ENCODE measurements around the gene AKR1B15.

The AKR1B15 gene

GRCh38 chr7:134542195-134542771 lies 6.6 kb upstream of the AKR1B15 start:
- no peak overlapping the region for H3K27ac ChIP-seq (ENCODE audit: low read depth, low read length)
- H3K4me3 ChIP-seq (ENCODE audit: low read depth in 1 of 5, low read length in 5 of 5): no peak overlapping the region
- no peak overlapping the region for H3K9ac ChIP-seq (ENCODE audit: low read length in 5 of 5)
- no peaks in the 10 kb centered on the region for H3K36me3 ChIP-seq (ENCODE audit: control insufficient read depth in 5 of 5, insufficient read depth in 5 of 5, low read length in 5 of 5)
- peaks cover 0 to 5% (median 3%) of the 10 kb centered on the region in 5 donors for H3K4me1 ChIP-seq (ENCODE audit: control insufficient read depth in 5 of 5, insufficient read depth in 5 of 5, low read length in 5 of 5)
- no peaks in the 10 kb centered on the region for H3K27me3 ChIP-seq (ENCODE audit: control insufficient read depth in 5 of 5, insufficient read depth in 4 of 5, low read length in 5 of 5)
- H3K9me3 ChIP-seq (ENCODE audit: control insufficient read depth in 5 of 5, low read length in 5 of 5): no peaks in the 10 kb centered on the region

- H3K27ac ChIP-seq (ENCODE audit: low read depth, low read length): no peak overlapping the region
- peaks cover 0 to 20% (median 14%) of the 10 kb centered on the region in 5 donors for H3K4me1 ChIP-seq (ENCODE audit: control insufficient read depth in 5 of 5, insufficient read depth in 5 of 5, low read length in 5 of 5)
- H3K27me3 ChIP-seq (ENCODE audit: control insufficient read depth in 5 of 5, insufficient read depth in 4 of 5, low read length in 5 of 5): no peaks in the 10 kb centered on the region
- no peaks in the 10 kb centered on the region for H3K9me3 ChIP-seq (ENCODE audit: control insufficient read depth in 5 of 5, low read length in 5 of 5)
- H3K9ac ChIP-seq (ENCODE audit: low read length in 5 of 5): no peak overlapping the region
- no peaks in the 10 kb centered on the region for H3K36me3 ChIP-seq (ENCODE audit: control insufficient read depth in 5 of 5, insufficient read depth in 5 of 5, low read length in 5 of 5)
- no peak overlapping the region for H3K4me3 ChIP-seq (ENCODE audit: low read depth in 1 of 5, low read length in 5 of 5)
These were observed 3.5 kb upstream of the AKR1B15 start for GRCh38 chr7:134545380-134545779.

- Histone ChIP-seq H3K9ac (ENCODE audit: low read length in 5 of 5) (peak overlapping the region in 1 of 5 donors; percentile 12), H3K27ac (ENCODE audit: low read depth, low read length) (no peak overlapping the region), H3K27me3 (ENCODE audit: control insufficient read depth in 5 of 5, insufficient read depth in 4 of 5, low read length in 5 of 5) (no peaks in the 10 kb centered on the region), H3K36me3 (ENCODE audit: control insufficient read depth in 5 of 5, insufficient read depth in 5 of 5, low read length in 5 of 5) (no peaks in the 10 kb centered on the region), H3K4me1 (ENCODE audit: control insufficient read depth in 5 of 5, insufficient read depth in 5 of 5, low read length in 5 of 5) (peaks cover 0 to 21% (median 14%) of the 10 kb centered on the region in 5 donors), H3K4me3 (ENCODE audit: low read depth in 1 of 5, low read length in 5 of 5) (no peak overlapping the region), H3K9me3 (ENCODE audit: control insufficient read depth in 5 of 5, low read length in 5 of 5) (no peaks in the 10 kb centered on the region)
These were observed 3.0 kb upstream of the AKR1B15 start for GRCh38 chr7:134545918-134546317.

GRCh38 chr7:134546955-134547354 lies 2.0 kb upstream of the AKR1B15 start:
- H3K9ac ChIP-seq (ENCODE audit: low read length in 5 of 5): peak overlapping the region in 2 of 5 donors; percentile 67 to 72
- H3K9me3 ChIP-seq (ENCODE audit: control insufficient read depth in 5 of 5, low read length in 5 of 5): no peaks in the 10 kb centered on the region
- H3K4me1 ChIP-seq (ENCODE audit: control insufficient read depth in 5 of 5, insufficient read depth in 5 of 5, low read length in 5 of 5): peaks cover 0 to 26% (median 15%) of the 10 kb centered on the region in 5 donors
- no peaks in the 10 kb centered on the region for H3K36me3 ChIP-seq (ENCODE audit: control insufficient read depth in 5 of 5, insufficient read depth in 5 of 5, low read length in 5 of 5)
- H3K27ac ChIP-seq (ENCODE audit: low read depth, low read length): no peak overlapping the region
- H3K27me3 ChIP-seq (ENCODE audit: control insufficient read depth in 5 of 5, insufficient read depth in 4 of 5, low read length in 5 of 5): no peaks in the 10 kb centered on the region
- no peak overlapping the region for H3K4me3 ChIP-seq (ENCODE audit: low read depth in 1 of 5, low read length in 5 of 5)

GRCh38 chr7:134547397-134548054 lies 1.4 kb upstream of the AKR1B15 start:
- Histone ChIP-seq H3K4me3 (ENCODE audit: low read depth in 1 of 5, low read length in 5 of 5) (peak overlapping the region; percentile 45 to 74 (median 56)), H3K27me3 (ENCODE audit: control insufficient read depth in 5 of 5, insufficient read depth in 4 of 5, low read length in 5 of 5) (no peaks in the 10 kb centered on the region), H3K36me3 (ENCODE audit: control insufficient read depth in 5 of 5, insufficient read depth in 5 of 5, low read length in 5 of 5) (no peaks in the 10 kb centered on the region), H3K9ac (ENCODE audit: low read length in 5 of 5) (peak overlapping the region in 4 of 5 donors; percentile 21 to 72 (median 60)), H3K9me3 (ENCODE audit: control insufficient read depth in 5 of 5, low read length in 5 of 5) (no peaks in the 10 kb centered on the region), H3K4me1 (ENCODE audit: control insufficient read depth in 5 of 5, insufficient read depth in 5 of 5, low read length in 5 of 5) (peaks cover 0 to 29% (median 16%) of the 10 kb centered on the region in 5 donors), H3K27ac (ENCODE audit: low read depth, low read length) (no peak overlapping the region)

- H3K36me3 ChIP-seq (ENCODE audit: control insufficient read depth in 5 of 5, insufficient read depth in 5 of 5, low read length in 5 of 5): no peaks in the 10 kb centered on the region
- peak overlapping the region in 3 of 5 donors; percentile 26 to 40 (median 33) for H3K4me3 ChIP-seq (ENCODE audit: low read depth in 1 of 5, low read length in 5 of 5)
- H3K9me3 ChIP-seq (ENCODE audit: control insufficient read depth in 5 of 5, low read length in 5 of 5): no peaks in the 10 kb centered on the region
- peaks cover 1 to 37% (median 26%) of the 10 kb centered on the region in 5 donors for H3K4me1 ChIP-seq (ENCODE audit: control insufficient read depth in 5 of 5, insufficient read depth in 5 of 5, low read length in 5 of 5)
- H3K27me3 ChIP-seq (ENCODE audit: control insufficient read depth in 5 of 5, insufficient read depth in 4 of 5, low read length in 5 of 5): no peaks in the 10 kb centered on the region
- no peak overlapping the region for H3K27ac ChIP-seq (ENCODE audit: low read depth, low read length)
- peak overlapping the region in 2 of 5 donors; percentile 13 to 30 for H3K9ac ChIP-seq (ENCODE audit: low read length in 5 of 5)
These were observed 456 bp downstream of the AKR1B15 start for GRCh38 chr7:134549366-134549765.

- Histone ChIP-seq H3K36me3 (ENCODE audit: control insufficient read depth in 5 of 5, insufficient read depth in 5 of 5, low read length in 5 of 5) (no peaks in the 10 kb centered on the region), H3K4me3 (ENCODE audit: low read depth in 1 of 5, low read length in 5 of 5) (no peak overlapping the region), H3K4me1 (ENCODE audit: control insufficient read depth in 5 of 5, insufficient read depth in 5 of 5, low read length in 5 of 5) (peaks cover 1 to 38% (median 30%) of the 10 kb centered on the region in 5 donors), H3K27ac (ENCODE audit: low read depth, low read length) (no peak overlapping the region), H3K27me3 (ENCODE audit: control insufficient read depth in 5 of 5, insufficient read depth in 4 of 5, low read length in 5 of 5) (no peaks in the 10 kb centered on the region), H3K9me3 (ENCODE audit: control insufficient read depth in 5 of 5, low read length in 5 of 5) (no peaks in the 10 kb centered on the region), H3K9ac (ENCODE audit: low read length in 5 of 5) (no peak overlapping the region)
These were observed 3.2 kb downstream of the AKR1B15 start for GRCh38 chr7:134552105-134552504.

- H3K27ac ChIP-seq (ENCODE audit: low read depth, low read length): no peak overlapping the region
- H3K9ac ChIP-seq (ENCODE audit: low read length in 5 of 5): no peak overlapping the region
- no peak overlapping the region for H3K4me3 ChIP-seq (ENCODE audit: low read depth in 1 of 5, low read length in 5 of 5)
- peaks cover 1 to 25% (median 18%) of the 10 kb centered on the region in 5 donors for H3K4me1 ChIP-seq (ENCODE audit: control insufficient read depth in 5 of 5, insufficient read depth in 5 of 5, low read length in 5 of 5)
- no peaks in the 10 kb centered on the region for H3K36me3 ChIP-seq (ENCODE audit: control insufficient read depth in 5 of 5, insufficient read depth in 5 of 5, low read length in 5 of 5)
- H3K9me3 ChIP-seq (ENCODE audit: control insufficient read depth in 5 of 5, low read length in 5 of 5): no peaks in the 10 kb centered on the region
- no peaks in the 10 kb centered on the region for H3K27me3 ChIP-seq (ENCODE audit: control insufficient read depth in 5 of 5, insufficient read depth in 4 of 5, low read length in 5 of 5)
These were observed 5.1 kb downstream of the AKR1B15 start for GRCh38 chr7:134553976-134554375.

GRCh38 chr7:134554417-134554966 lies 5.6 kb downstream of the AKR1B15 start:
- H3K9ac ChIP-seq (ENCODE audit: low read length in 5 of 5): no peak overlapping the region
- no peaks in the 10 kb centered on the region for H3K36me3 ChIP-seq (ENCODE audit: control insufficient read depth in 5 of 5, insufficient read depth in 5 of 5, low read length in 5 of 5)
- no peak overlapping the region for H3K4me3 ChIP-seq (ENCODE audit: low read depth in 1 of 5, low read length in 5 of 5)
- H3K27ac ChIP-seq (ENCODE audit: low read depth, low read length): no peak overlapping the region
- H3K9me3 ChIP-seq (ENCODE audit: control insufficient read depth in 5 of 5, low read length in 5 of 5): no peaks in the 10 kb centered on the region
- H3K4me1 ChIP-seq (ENCODE audit: control insufficient read depth in 5 of 5, insufficient read depth in 5 of 5, low read length in 5 of 5): peaks cover 1 to 25% (median 14%) of the 10 kb centered on the region in 5 donors
- H3K27me3 ChIP-seq (ENCODE audit: control insufficient read depth in 5 of 5, insufficient read depth in 4 of 5, low read length in 5 of 5): no peaks in the 10 kb centered on the region

GRCh38 chr7:134557391-134557790 lies 8.5 kb downstream of the AKR1B15 start:
- no peaks in the 10 kb centered on the region for H3K36me3 ChIP-seq (ENCODE audit: control insufficient read depth in 5 of 5, insufficient read depth in 5 of 5, low read length in 5 of 5)
- H3K9me3 ChIP-seq (ENCODE audit: control insufficient read depth in 5 of 5, low read length in 5 of 5): no peaks in the 10 kb centered on the region
- H3K27ac ChIP-seq (ENCODE audit: low read depth, low read length): no peak overlapping the region
- H3K4me3 ChIP-seq (ENCODE audit: low read depth in 1 of 5, low read length in 5 of 5): no peak overlapping the region
- peaks cover 4 to 22% (median 17%) of the 10 kb centered on the region in 5 donors for H3K4me1 ChIP-seq (ENCODE audit: control insufficient read depth in 5 of 5, insufficient read depth in 5 of 5, low read length in 5 of 5)
- H3K27me3 ChIP-seq (ENCODE audit: control insufficient read depth in 5 of 5, insufficient read depth in 4 of 5, low read length in 5 of 5): no peaks in the 10 kb centered on the region
- H3K9ac ChIP-seq (ENCODE audit: low read length in 5 of 5): no peak overlapping the region

All from subcutaneous abdominal adipose tissue (tissue), 5 donors.